ENCODE data around the gene ZNF582.

GRCh38 chr19:56351208-56351607 is 42.1 kb downstream of the ZNF582 start:
- no peak for TF ChIP-seq SUZ12 (IDR thresholded peaks at IDR 0.05; ENCODE audit: extremely low read depth, insufficient read depth, insufficient read length)
- TF ChIP-seq YY1 (IDR thresholded peaks at IDR 0.05; ENCODE audit: insufficient read depth, insufficient read length): no peak
- TF ChIP-seq ZNF274 (IDR thresholded peaks at IDR 0.05; ENCODE audit: low read depth, low read length): no peak
